ENCODE results near the gene C22orf23.
A peak's percentile ranks its signal among the peaks of the same experiment; 100 is the strongest.

Gene C22orf23

GRCh38 chr22:37898441-37899181 is 54.8 kb downstream of the C22orf23 start:
- no peak for DNase-seq (ENCODE audit: low read depth in 2 of 2)

GRCh38 chr22:37897807-37898206 is 55.6 kb downstream of the C22orf23 start:
- DNase-seq (ENCODE audit: low read depth in 2 of 2), result no peak

GRCh38 chr22:37896939-37897338 is 56.5 kb downstream of the C22orf23 start:
- DNase-seq (ENCODE audit: low read depth in 2 of 2), result no peak

GRCh38 chr22:37896181-37896592 is 57.2 kb downstream of the C22orf23 start:
- DNase-seq (ENCODE audit: low read depth in 2 of 2), result peak; percentile 15 to 17

GRCh38 chr22:37894939-37895670 is 58.3 kb downstream of the C22orf23 start:
- no peak for DNase-seq (ENCODE audit: low read depth in 2 of 2)

- no peak for DNase-seq (ENCODE audit: low read depth in 2 of 2)
These were observed 59.8 kb downstream of the C22orf23 start for GRCh38 chr22:37893583-37893983.
